Tibial nerve (tissue), 4 donors: ENCODE measurements around the gene TBC1D3B. TPM values are rescaled to one million over a fixed set of nuclear protein-coding genes. Genes with fewer than 3 reads are reported as not detected.
A peak's percentile ranks its signal among the peaks of the same experiment; 100 is the strongest.
"Not testable (repeated sequence)": the region's sequence is repeated elsewhere in the genome, so short reads cannot be mapped to it uniquely, and the experiment has no call there.

ENCODE experiments used
- DNase-seq, 2 donors: peaks; one replicate each; pipeline ENCODE4 v3.0.0-alpha.2; 2019; ENCODE audit warnings: low spot score in 2 of 2
- H3K27ac ChIP-seq, 4 donors: fragments of 200-600 bp; sonication (generic) in 3 of 4; one replicate each; pipeline ENCODE4 v1.5.1; 2017 to 2019; ENCODE audit warnings: mild to moderate bottlenecking in 1 of 4
- H3K27me3 ChIP-seq, 2 donors: fragments of 200-600 bp; sonication (generic) in 1 of 2; one replicate each; pipeline versions ENCODE4 v1.5.1 to v1.6.0; 2017 to 2019
- H3K36me3 ChIP-seq, 3 donors: fragments of 200-600 bp; sonication (generic); one replicate each; pipeline ENCODE4 v1.5.1; 2018 to 2019
- H3K4me1 ChIP-seq, 4 donors: fragments of 200-600 bp; sonication (generic) in 3 of 4; one replicate each; pipeline ENCODE4 v1.5.1; 2017 to 2019
- H3K4me3 ChIP-seq, 4 donors: fragments of 200-600 bp; sonication (generic) in 3 of 4; one replicate each; pipeline ENCODE4 v1.5.1; 2017 to 2019; ENCODE audit warnings: mild to moderate bottlenecking in 1 of 4, moderate library complexity in 1 of 4
- H3K9me3 ChIP-seq, 4 donors: fragments of 200-600 bp; sonication (generic) in 3 of 4; one replicate each; pipeline ENCODE4 v1.5.1; 2017 to 2019
- EP300 ChIP-seq, 2 donors: sonication (generic); formaldehyde crosslinking; IDR thresholded peaks; one replicate each; pipeline ENCODE4 v1.6.1; 2017; ENCODE audit warnings: antibody characterized with exemption in 2 of 2, mild to moderate bottlenecking in 1 of 2
- POLR2A ChIP-seq, 2 donors: fragments of 450-650 bp; IDR thresholded peaks; one replicate each; pipeline ENCODE4 v1.6.1; 2017; ENCODE audit warnings: antibody characterized with exemption in 2 of 2, mild to moderate bottlenecking in 2 of 2, moderate library complexity in 2 of 2
- WGBS, 2 donors: methylation state at CpG; one replicate each; pipeline ENCODE4 v1.1.5; 2018; 5-methylcytosine and 5-hydroxymethylcytosine counted together
- total RNA-seq, 4 donors: library from RNA; depleted of rRNA; stranded (reverse); fragments of >200 nt; gene quantifications; one replicate each; pipeline ENCODE4 v1.1.0, GENCODE V29; 2016
- TF ChIP-seq, protein P1 (sequence below), 5 experiments: fragments of 200-600 bp in 3 of 5; fragments of 450-650 bp in 2 of 5; sonication (generic) in 3 of 5; IDR thresholded peaks; one replicate each; pipeline ENCODE4 v1.5.1; 2016 to 2019; ENCODE audit warnings: antibody characterized with exemption in 5 of 5, mild to moderate bottlenecking in 3 of 5, moderate library complexity in 2 of 5

TBC1D3B gene
- total RNA-seq, 4 donors from 2014 or later, result 1.0 to 4.5 TPM; not detected in 2

DNA sequence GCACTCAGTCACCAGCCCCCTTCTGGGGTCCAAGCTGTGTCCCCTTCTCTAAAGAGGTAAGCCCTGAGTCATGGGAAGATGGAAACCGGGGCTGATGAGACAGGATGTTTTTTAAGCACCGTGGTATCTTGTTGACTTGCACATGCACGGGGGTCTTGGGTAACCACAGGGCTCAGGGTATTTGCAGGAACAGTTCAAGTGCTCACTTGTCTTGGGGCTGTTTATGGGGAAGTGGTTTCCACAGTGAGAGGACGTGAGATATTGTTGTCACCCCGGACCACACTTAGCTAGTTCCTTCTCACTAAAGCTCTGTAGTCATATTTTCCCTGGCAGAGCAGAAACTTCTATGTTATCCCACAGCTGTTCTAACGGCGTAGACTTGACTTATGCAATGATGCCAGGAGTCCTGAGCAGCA is 12.5 kb upstream of the TBC1D3B start:
- no peak for TF ChIP-seq POLR2A (IDR thresholded peaks at IDR 0.05)
- TF ChIP-seq, protein P1, sequence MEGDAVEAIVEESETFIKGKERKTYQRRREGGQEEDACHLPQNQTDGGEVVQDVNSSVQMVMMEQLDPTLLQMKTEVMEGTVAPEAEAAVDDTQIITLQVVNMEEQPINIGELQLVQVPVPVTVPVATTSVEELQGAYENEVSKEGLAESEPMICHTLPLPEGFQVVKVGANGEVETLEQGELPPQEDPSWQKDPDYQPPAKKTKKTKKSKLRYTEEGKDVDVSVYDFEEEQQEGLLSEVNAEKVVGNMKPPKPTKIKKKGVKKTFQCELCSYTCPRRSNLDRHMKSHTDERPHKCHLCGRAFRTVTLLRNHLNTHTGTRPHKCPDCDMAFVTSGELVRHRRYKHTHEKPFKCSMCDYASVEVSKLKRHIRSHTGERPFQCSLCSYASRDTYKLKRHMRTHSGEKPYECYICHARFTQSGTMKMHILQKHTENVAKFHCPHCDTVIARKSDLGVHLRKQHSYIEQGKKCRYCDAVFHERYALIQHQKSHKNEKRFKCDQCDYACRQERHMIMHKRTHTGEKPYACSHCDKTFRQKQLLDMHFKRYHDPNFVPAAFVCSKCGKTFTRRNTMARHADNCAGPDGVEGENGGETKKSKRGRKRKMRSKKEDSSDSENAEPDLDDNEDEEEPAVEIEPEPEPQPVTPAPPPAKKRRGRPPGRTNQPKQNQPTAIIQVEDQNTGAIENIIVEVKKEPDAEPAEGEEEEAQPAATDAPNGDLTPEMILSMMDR (IDR thresholded peaks at IDR 0.05), result no peak
- TF ChIP-seq EP300 (IDR thresholded peaks at IDR 0.05), result peak in 1 of 2 donors; percentile 41
- 54% methylated on average over 5 to 7 of the region's 7 CpGs for WGBS, 2 donors
- H3K9me3 ChIP-seq, result no peaks in the 10 kb centered on the region
- no peak for DNase-seq
- no peaks in the 10 kb centered on the region for H3K4me1 ChIP-seq
- H3K27ac ChIP-seq, result peak overlapping the region in 1 of 4 donors; percentile 53
- no peaks in the 10 kb centered on the region for H3K36me3 ChIP-seq
- H3K4me3 ChIP-seq, result no peak overlapping the region
- H3K27me3 ChIP-seq, result peaks cover 0 to 6% of the 10 kb centered on the region in 2 donors

DNA sequence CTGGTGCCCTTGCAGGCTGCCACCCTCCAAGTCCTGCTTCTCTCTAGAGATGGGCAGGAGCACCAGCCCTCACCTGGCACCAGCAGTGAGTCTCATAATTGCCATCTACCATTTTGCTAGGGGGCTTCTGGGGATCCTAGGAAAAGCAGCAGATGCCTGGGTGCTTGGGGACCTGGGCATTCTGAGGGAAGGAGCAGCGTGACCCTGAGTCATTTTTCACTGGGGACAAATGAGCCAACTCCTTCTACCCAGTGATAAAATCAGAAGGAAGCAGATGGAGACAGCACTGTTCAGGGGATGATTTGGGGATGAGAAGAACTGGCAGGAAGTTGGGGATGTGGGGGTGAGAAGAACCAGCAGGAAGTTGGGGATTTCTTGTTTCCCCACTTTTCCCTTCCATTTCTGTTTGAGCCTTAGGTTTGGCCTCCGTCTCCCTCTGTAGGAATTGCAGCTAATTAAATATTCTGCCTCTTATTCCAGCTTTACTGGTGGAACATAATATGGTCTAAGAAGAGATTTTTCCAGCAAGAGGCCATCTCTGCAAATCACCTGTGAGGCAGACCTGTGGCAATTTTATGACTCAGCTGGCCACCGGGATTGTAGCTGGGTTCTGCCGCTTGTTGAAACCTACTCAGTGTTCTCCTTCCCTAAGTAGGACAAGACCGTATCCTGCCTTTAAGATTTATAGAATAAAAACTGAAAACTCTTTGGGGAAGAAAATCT is 11.7 kb upstream of the TBC1D3B start:
- H3K4me1 ChIP-seq, DNase-seq, H3K9me3 ChIP-seq, H3K4me3 ChIP-seq, H3K36me3 ChIP-seq: not testable (repeated sequence)
- WGBS, 2 donors, result 57 to 59% methylated on average over 5 of the region's 5 CpGs
- peaks cover 0 to 14% of the 10 kb centered on the region in 2 donors for H3K27me3 ChIP-seq
- H3K27ac ChIP-seq, result peak overlapping the region in 1 of 4 donors; percentile 53

DNA sequence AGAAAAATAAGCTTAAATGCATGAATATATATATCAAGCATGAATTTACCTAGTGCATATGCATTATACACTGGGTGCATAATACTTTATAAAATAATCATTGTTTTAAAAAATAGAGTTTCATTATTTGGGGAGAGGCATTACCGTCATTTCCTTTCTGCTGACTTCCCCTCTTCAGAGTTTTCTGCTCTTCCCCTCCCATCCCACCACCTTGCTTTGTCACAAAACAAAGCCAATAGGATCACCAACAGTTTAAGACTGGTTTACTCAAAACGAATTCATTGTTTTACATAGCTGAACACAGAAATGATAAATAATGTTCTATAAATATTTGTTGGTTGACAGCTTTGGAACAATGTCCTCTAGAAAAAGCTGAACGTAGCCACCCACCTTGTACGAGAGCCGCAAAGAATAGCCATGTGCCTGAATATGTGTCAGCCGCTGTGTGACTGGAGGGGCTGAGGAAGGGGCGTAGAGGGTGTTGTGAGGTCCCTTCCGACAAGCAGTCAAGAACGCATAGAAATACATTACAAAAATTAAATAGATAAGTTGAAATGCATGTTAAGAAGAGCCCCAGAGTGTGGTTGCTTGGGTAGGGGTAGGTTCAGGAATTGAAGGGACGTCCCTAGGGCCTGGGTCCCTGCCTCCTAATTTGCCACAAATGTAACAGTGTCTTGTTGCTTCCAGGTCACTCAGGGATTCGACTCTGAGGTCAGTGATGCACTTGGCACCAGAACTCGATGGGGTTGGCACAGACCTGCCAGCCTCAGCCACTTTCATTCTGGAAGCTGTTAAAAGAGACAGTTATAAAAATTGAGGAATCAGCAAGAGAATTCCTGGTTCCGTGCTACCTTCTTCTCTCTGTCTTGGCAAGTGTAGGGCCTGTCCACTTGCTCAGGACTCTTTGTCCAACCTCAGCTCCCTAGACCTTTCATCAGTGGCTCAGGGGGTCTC is 10.7 kb upstream of the TBC1D3B start:
- Histone ChIP-seq H3K4me1 (peaks cover 0 to 15% (median 5%) of the 10 kb centered on the region in 4 donors), H3K27ac (peak overlapping the region in 1 of 4 donors; percentile 12), H3K27me3 (peaks cover 0 to 22% of the 10 kb centered on the region in 2 donors)
- 75 to 78% methylated on average over 13 of the region's 13 CpGs for WGBS, 2 donors
- not testable (repeated sequence) for H3K9me3 ChIP-seq, DNase-seq, H3K4me3 ChIP-seq, H3K36me3 ChIP-seq

DNA sequence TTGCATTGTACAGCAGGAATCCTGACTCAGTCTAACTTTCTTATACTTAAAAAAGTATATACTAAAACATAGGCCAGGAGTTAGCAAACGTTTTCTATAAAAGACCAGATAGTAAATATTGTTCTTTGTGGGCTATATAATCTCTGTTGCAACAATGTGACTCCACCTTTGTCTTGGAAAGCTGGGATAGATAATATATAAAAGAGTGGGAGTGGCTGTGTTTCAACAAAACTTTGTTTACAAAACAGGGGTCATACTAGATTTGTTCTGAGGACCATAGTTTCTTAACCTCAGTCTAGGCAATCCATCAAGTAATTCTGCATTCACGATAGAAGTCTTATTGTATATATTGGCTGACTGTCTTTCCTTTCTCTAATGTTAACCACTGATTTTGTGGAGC is 9.0 kb upstream of the TBC1D3B start:
- Histone ChIP-seq H3K36me3 (no peaks in the 10 kb centered on the region), H3K27me3 (peaks cover 0 to 30% of the 10 kb centered on the region in 2 donors), H3K27ac (no peak overlapping the region), H3K4me1 (peaks cover 0 to 15% (median 5%) of the 10 kb centered on the region in 4 donors), H3K4me3 (no peak overlapping the region), H3K9me3 (no peaks in the 10 kb centered on the region)
- no peak for DNase-seq
- no peak for TF ChIP-seq POLR2A (IDR thresholded peaks at IDR 0.05)
- TF ChIP-seq, protein P1 (IDR thresholded peaks at IDR 0.05), result no peak
- TF ChIP-seq EP300 (IDR thresholded peaks at IDR 0.05), result no peak
- whole genome bisulfite sequencing, 2 donors, result 28 to 32% methylated on average over 2 of the region's 2 CpGs

DNA sequence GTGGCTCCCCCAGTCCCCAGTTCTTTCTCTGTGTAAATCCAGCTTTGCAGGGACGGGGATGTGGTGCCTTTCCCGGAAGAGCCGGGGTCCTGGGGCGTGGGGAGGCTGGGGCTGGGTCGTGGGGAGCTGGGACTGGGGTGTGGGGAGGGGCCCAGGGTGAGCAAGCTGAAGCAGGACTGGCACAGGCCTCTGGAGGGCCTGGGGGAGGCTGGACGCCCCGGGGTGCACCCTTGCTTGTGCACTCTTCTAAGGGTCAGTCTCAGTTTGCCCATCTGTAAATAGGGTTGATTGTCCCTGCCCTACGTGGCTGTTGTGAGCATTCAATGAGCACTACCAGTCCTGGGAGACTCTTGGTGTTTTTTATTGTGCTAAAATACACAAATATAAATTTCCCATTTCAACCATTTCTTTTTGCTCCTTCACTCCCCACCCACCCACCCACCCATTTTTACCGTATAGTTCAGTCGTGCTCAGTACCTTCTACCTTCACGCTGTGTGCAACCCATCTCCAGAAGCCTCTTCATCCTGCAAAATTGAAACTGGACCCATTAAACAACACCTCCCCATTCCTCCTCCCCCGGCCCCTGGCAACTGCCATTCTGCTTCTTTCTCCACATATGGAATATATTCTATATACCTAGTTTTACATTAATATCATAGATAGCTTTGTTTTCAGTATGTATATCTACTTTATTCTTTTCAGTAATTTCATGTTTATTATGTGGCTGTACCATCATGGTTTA is 7.8 kb upstream of the TBC1D3B start:
- peaks cover 0 to 30% of the 10 kb centered on the region in 2 donors for H3K27me3 ChIP-seq
- H3K9me3 ChIP-seq, result no peaks in the 10 kb centered on the region
- TF ChIP-seq, protein P1 (IDR thresholded peaks at IDR 0.05), result no peak
- TF ChIP-seq EP300 (IDR thresholded peaks at IDR 0.05) (no peak), POLR2A (IDR thresholded peaks at IDR 0.05) (no peak)
- DNase-seq, result no peak
- peak overlapping the region in 1 of 4 donors; percentile 51 for H3K27ac ChIP-seq
- peaks cover 0 to 15% (median 5%) of the 10 kb centered on the region in 4 donors for H3K4me1 ChIP-seq
- peak overlapping the region in 3 of 4 donors; percentile 32 to 55 (median 38) for H3K4me3 ChIP-seq
- H3K36me3 ChIP-seq, result no peaks in the 10 kb centered on the region
- 74 to 96% methylated on average over 11 to 12 of the region's 12 CpGs for WGBS, 2 donors
